Mononuclear cell (primary cell): ENCODE data around the gene CYP4V2. TPM values are rescaled to one million over a fixed set of nuclear protein-coding genes. Genes with fewer than 3 reads are reported as not detected.

Experiments used
- H3K27me3 ChIP-seq: 2 replicates; pipeline ENCODE4 v1.6.0; 2011; ENCODE audit warnings: low read length, control low read depth; ENCODE audit not compliant: insufficient read depth
- H3K4me1 ChIP-seq: 2 replicates; pipeline ENCODE4 v1.5.1; 2011; ENCODE audit warnings: mild to moderate bottlenecking, low read length, control low read depth; ENCODE audit not compliant: insufficient read depth
- H3K4me3 ChIP-seq: 2 replicates; pipeline ENCODE4 v1.5.1; 2011; ENCODE audit warnings: mild to moderate bottlenecking, low read length, moderate library complexity
- H3K9me3 ChIP-seq: 2 replicates; pipeline ENCODE4 v1.5.1; 2011; ENCODE audit warnings: low read depth, mild to moderate bottlenecking, control low read depth, low read length
- total RNA-seq: library from RNA; depleted of rRNA; stranded (reverse); fragments of >200 nt; gene quantifications from one replicate; pipeline ENCODE4 v1.2.3, GENCODE V29; 2012

Gene CYP4V2
- total RNA-seq = 17.2 TPM

GRCh38 chr4:186191200-186192065, at the start of gene CYP4V2:
Gene CYP4V2, plus strand, starts transcription at chr4:186191567. Its CDS starts 257 bp downstream, at chr4:186191824.
- Histone ChIP-seq H3K4me3 (peak within 1 kb of the TSS; percentile 81), H3K4me1 (peaks cover 30% of the 10 kb centered on the region), H3K27me3 (no peaks in the 10 kb centered on the region), H3K9me3 (no peaks in the 10 kb centered on the region)

- H3K27me3 ChIP-seq = peaks cover 63% of the 10 kb centered on the region
- no peak overlapping the region for H3K4me3 ChIP-seq
- no peaks in the 10 kb centered on the region for H3K4me1 ChIP-seq
- no peaks in the 10 kb centered on the region for H3K9me3 ChIP-seq
Measured at GRCh38 chr4:186144198-186144945, 47.0 kb upstream of the CYP4V2 start.

- H3K9me3 ChIP-seq = no peaks in the 10 kb centered on the region
- H3K4me3 ChIP-seq = no peak overlapping the region
- no peaks in the 10 kb centered on the region for H3K4me1 ChIP-seq
- peaks cover 63% of the 10 kb centered on the region for H3K27me3 ChIP-seq
Measured at GRCh38 chr4:186144946-186145569, 46.3 kb upstream of the CYP4V2 start.

GRCh38 chr4:186146458-186146857, 44.9 kb upstream of the CYP4V2 start:
- Histone ChIP-seq H3K4me3 (no peak overlapping the region), H3K9me3 (no peaks in the 10 kb centered on the region), H3K4me1 (no peaks in the 10 kb centered on the region), H3K27me3 (peaks cover 63% of the 10 kb centered on the region)

- H3K9me3 ChIP-seq = no peaks in the 10 kb centered on the region
- H3K27me3 ChIP-seq = peaks cover 48% of the 10 kb centered on the region
- H3K4me1 ChIP-seq = no peaks in the 10 kb centered on the region
Measured at GRCh38 chr4:186148336-186148975, 42.9 kb upstream of the CYP4V2 start.

GRCh38 chr4:186149872-186150271, 41.5 kb upstream of the CYP4V2 start:
- Histone ChIP-seq H3K27me3 (peaks cover 38% of the 10 kb centered on the region), H3K9me3 (no peaks in the 10 kb centered on the region), H3K4me3 (no peak overlapping the region), H3K4me1 (no peaks in the 10 kb centered on the region)

More at GRCh38 chr4:186148336-186148975, 42.9 kb upstream of the CYP4V2 start:
- H3K4me3 ChIP-seq = no peak overlapping the region

GRCh38 chr4:186150926-186151325, 40.4 kb upstream of the CYP4V2 start:
- no peak overlapping the region for H3K4me3 ChIP-seq
- H3K4me1 ChIP-seq = no peaks in the 10 kb centered on the region
- H3K27me3 ChIP-seq = peaks cover 33% of the 10 kb centered on the region
- no peaks in the 10 kb centered on the region for H3K9me3 ChIP-seq

- Histone ChIP-seq H3K4me3 (no peak overlapping the region), H3K27me3 (peaks cover 28% of the 10 kb centered on the region), H3K4me1 (no peaks in the 10 kb centered on the region), H3K9me3 (no peaks in the 10 kb centered on the region)
Measured at GRCh38 chr4:186151499-186151898, 39.9 kb upstream of the CYP4V2 start.

- peaks cover 5% of the 10 kb centered on the region for H3K27me3 ChIP-seq
- no peak overlapping the region for H3K4me3 ChIP-seq
- no peaks in the 10 kb centered on the region for H3K9me3 ChIP-seq
- no peaks in the 10 kb centered on the region for H3K4me1 ChIP-seq
Measured at GRCh38 chr4:186158021-186158813, 33.1 kb upstream of the CYP4V2 start.

GRCh38 chr4:186158966-186159365, 32.4 kb upstream of the CYP4V2 start:
- no peaks in the 10 kb centered on the region for H3K4me1 ChIP-seq
- H3K4me3 ChIP-seq = no peak overlapping the region
- no peaks in the 10 kb centered on the region for H3K9me3 ChIP-seq
- peaks cover 5% of the 10 kb centered on the region for H3K27me3 ChIP-seq

GRCh38 chr4:186159613-186160012, 31.8 kb upstream of the CYP4V2 start:
- no peak overlapping the region for H3K4me3 ChIP-seq
- peaks cover 5% of the 10 kb centered on the region for H3K27me3 ChIP-seq
- no peaks in the 10 kb centered on the region for H3K4me1 ChIP-seq
- no peaks in the 10 kb centered on the region for H3K9me3 ChIP-seq

GRCh38 chr4:186161138-186161537, 30.2 kb upstream of the CYP4V2 start:
- H3K9me3 ChIP-seq = no peaks in the 10 kb centered on the region
- H3K27me3 ChIP-seq = no peaks in the 10 kb centered on the region
- H3K4me1 ChIP-seq = no peaks in the 10 kb centered on the region
- H3K4me3 ChIP-seq = no peak overlapping the region

- Histone ChIP-seq H3K4me3 (no peak overlapping the region), H3K27me3 (no peaks in the 10 kb centered on the region), H3K4me1 (no peaks in the 10 kb centered on the region), H3K9me3 (no peaks in the 10 kb centered on the region)
Measured at GRCh38 chr4:186166852-186167512, 24.4 kb upstream of the CYP4V2 start.

GRCh38 chr4:186167605-186168004, 23.8 kb upstream of the CYP4V2 start:
- Histone ChIP-seq H3K4me1 (no peaks in the 10 kb centered on the region), H3K4me3 (no peak overlapping the region), H3K27me3 (no peaks in the 10 kb centered on the region), H3K9me3 (no peaks in the 10 kb centered on the region)
